Measurements from ENCODE around the gene NREP.
"Not testable (repeated sequence)": the region's sequence is repeated elsewhere in the genome, so short reads cannot be mapped to it uniquely, and the experiment has no call there.

DNA sequence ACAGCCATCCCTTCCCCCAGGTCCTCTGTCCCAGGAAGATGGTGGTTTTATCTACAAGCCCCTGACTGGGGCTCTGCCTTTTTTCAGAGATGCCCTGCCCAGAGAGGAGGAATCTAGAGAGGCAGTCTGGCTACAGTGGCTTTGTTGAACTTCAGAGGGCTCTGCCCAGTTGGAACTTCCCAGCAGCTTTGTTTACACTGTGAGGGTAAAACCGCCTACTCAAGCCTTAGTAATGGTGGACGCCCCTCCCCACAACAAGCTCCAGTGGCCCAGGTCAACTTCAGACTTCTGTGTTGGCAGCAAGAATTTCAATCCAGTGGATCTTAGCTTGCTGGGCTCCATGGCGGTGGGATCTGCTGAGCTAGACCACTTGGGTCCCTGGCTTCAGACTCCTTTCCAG, 40.2 kb downstream of the NREP start:
- TF ChIP-seq, protein P1, sequence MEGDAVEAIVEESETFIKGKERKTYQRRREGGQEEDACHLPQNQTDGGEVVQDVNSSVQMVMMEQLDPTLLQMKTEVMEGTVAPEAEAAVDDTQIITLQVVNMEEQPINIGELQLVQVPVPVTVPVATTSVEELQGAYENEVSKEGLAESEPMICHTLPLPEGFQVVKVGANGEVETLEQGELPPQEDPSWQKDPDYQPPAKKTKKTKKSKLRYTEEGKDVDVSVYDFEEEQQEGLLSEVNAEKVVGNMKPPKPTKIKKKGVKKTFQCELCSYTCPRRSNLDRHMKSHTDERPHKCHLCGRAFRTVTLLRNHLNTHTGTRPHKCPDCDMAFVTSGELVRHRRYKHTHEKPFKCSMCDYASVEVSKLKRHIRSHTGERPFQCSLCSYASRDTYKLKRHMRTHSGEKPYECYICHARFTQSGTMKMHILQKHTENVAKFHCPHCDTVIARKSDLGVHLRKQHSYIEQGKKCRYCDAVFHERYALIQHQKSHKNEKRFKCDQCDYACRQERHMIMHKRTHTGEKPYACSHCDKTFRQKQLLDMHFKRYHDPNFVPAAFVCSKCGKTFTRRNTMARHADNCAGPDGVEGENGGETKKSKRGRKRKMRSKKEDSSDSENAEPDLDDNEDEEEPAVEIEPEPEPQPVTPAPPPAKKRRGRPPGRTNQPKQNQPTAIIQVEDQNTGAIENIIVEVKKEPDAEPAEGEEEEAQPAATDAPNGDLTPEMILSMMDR (IDR thresholded peaks at IDR 0.05; ENCODE audit: insufficient read depth, low read length) = not testable (repeated sequence)
- TF ChIP-seq POLR2AphosphoS5 (IDR thresholded peaks at IDR 0.05; ENCODE audit: low read depth) = not testable (repeated sequence)

Measured in HL-60 (cell line).